Lower leg skin (tissue), 4 donors: Measurements from ENCODE around the gene CD47. TPM values are rescaled to one million over a fixed set of nuclear protein-coding genes. Genes with fewer than 3 reads are reported as not detected.

Experiments
- DNase-seq, 2 donors: peaks; one replicate each; pipeline ENCODE4 v3.0.0-alpha.2; 2019; ENCODE audit warnings: low spot score in 2 of 2
- H3K4me3 ChIP-seq: fragments of 200-600 bp; sonication (generic); 2 replicates; pipeline ENCODE4 v1.5.1; 2017; ENCODE audit warnings: mild to moderate bottlenecking, low read depth; ENCODE audit not compliant: poor library complexity, severe bottlenecking
- CTCF ChIP-seq, 3 donors: fragments of 450-650 bp; IDR thresholded peaks; one replicate each; pipeline ENCODE4 v1.5.1; 2016; ENCODE audit warnings: antibody characterized with exemption in 3 of 3, mild to moderate bottlenecking in 3 of 3, moderate library complexity in 2 of 3
- POLR2A ChIP-seq, 2 donors: fragments of 450-650 bp; IDR thresholded peaks; one replicate each; pipeline ENCODE4 v1.6.1; 2016 to 2017; ENCODE audit warnings: antibody characterized with exemption in 2 of 2, mild to moderate bottlenecking in 1 of 2, moderate library complexity in 1 of 2
- WGBS, 2 donors: methylation state at CpG; one replicate each; pipeline ENCODE4 v1.1.5; 2018; 5-methylcytosine and 5-hydroxymethylcytosine counted together
- intact Hi-C: fragments of 100-400 bp; cut with DNase I; formaldehyde crosslinking; loops from one replicate; pipeline ENCODE4 v1.15.0; 2023; ENCODE audit warnings: low total_unique reads
- total RNA-seq, 4 donors: library from RNA; depleted of rRNA; stranded (reverse); fragments of >200 nt; gene quantifications; one replicate each; pipeline ENCODE4 v1.1.0, GENCODE V29; 2016

CD47 gene
- total RNA-seq, 4 donors from 2014 or later = 42.7 to 58.2 (median 49.5) TPM

GRCh38 chr3:108113975-108114374 lies 23.1 kb upstream of the CD47 start:
- DNase-seq = no peak
- intact Hi-C loops = no loop called here
- TF ChIP-seq POLR2A (IDR thresholded peaks at IDR 0.05) = no peak
- no peak for TF ChIP-seq CTCF (IDR thresholded peaks at IDR 0.05)
- WGBS, 2 donors = 93 to 94% methylated on average over 15 of the region's 15 CpGs
- no peak overlapping the region for H3K4me3 ChIP-seq

- no peak for TF ChIP-seq POLR2A (IDR thresholded peaks at IDR 0.05)
- TF ChIP-seq CTCF (IDR thresholded peaks at IDR 0.05) = no peak
- no peak overlapping the region for H3K4me3 ChIP-seq
- WGBS, 2 donors = 93 to 95% methylated on average over 3 of the region's 3 CpGs
- intact Hi-C loops = no loop called here
- no peak for DNase-seq
These were observed 20.1 kb upstream of the CD47 start for GRCh38 chr3:108110934-108111333.

- no peak overlapping the region for H3K4me3 ChIP-seq
- TF ChIP-seq CTCF (IDR thresholded peaks at IDR 0.05) = no peak
- no peak for TF ChIP-seq POLR2A (IDR thresholded peaks at IDR 0.05)
- intact Hi-C loops = no loop called here
- WGBS, 2 donors = 92 to 95% methylated on average over 2 of the region's 2 CpGs
- no peak for DNase-seq
These were observed 17.6 kb upstream of the CD47 start for GRCh38 chr3:108108416-108108815.

DNA sequence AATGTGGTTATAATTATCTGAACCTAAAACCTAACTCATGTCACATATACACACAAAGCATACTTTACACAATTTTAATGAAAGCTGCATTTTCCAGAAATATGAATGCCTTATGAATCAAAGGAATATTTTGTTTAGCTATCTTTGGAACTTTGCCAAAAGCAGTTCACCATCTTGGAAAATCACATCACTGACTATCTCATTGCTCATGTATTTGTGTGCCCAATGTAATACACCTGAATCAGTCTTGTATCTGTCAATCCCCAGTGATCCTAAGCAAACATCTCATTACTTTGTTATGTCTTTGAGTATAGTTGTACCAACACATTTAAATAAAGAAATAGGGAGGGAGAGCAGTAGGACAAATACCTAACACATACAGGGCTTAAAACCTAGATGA lies 15.6 kb upstream of the CD47 start:
- intact Hi-C loops = no loop called here
- TF ChIP-seq POLR2A (IDR thresholded peaks at IDR 0.05) (no peak), CTCF (IDR thresholded peaks at IDR 0.05) (no peak)
- H3K4me3 ChIP-seq = no peak overlapping the region
- no peak for DNase-seq

DNA sequence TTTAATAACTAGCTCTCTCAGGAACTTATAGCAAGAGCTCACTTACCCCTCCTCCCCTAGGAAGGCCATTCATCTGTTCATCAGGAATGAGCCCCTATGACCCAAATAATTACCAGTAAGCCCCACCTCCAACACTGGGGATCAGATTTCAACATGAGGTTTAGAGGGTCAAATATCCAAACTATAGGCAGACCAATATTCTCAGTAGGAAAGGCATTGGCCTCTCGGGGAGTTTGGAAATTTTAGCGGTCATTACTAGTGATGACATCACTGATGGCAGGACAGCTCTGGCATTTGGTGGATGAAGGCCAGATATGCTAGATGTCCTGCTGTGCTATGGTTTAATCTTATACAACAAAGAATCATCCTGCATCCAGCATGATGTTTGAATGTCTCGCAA lies 15.2 kb upstream of the CD47 start:
- H3K4me3 ChIP-seq = no peak overlapping the region
- intact Hi-C loops = no loop called here
- WGBS, 2 donors = 96 to 97% methylated on average over 3 of the region's 3 CpGs
- no peak for DNase-seq
- TF ChIP-seq CTCF (IDR thresholded peaks at IDR 0.05) (no peak), POLR2A (IDR thresholded peaks at IDR 0.05) (no peak)
